ENCODE measurements around the gene AADACL4. TPM values are rescaled to one million over a fixed set of nuclear protein-coding genes. Genes with fewer than 3 reads are reported as not detected.

Gene AADACL4
- total and polyA plus RNA-seq, 10 of the 15 experiments (the other 5 are each of a cell fraction or from before 2014, with no cell fraction given) = not detected

- TF ChIP-seq PRDM15 (CRISPR knock-in tag; IDR thresholded peaks at IDR 0.05) = no peak
- TF ChIP-seq PBX3 (IDR thresholded peaks at IDR 0.05; ENCODE audit: insufficient replicate concordance, low read depth, low read length) = no peak
- TF ChIP-seq NFXL1 (IDR thresholded peaks at IDR 0.05; ENCODE audit: borderline replicate concordance) = no peak
- no peak for TF ChIP-seq SUPT20H (IDR thresholded peaks at IDR 0.05; ENCODE audit: borderline replicate concordance, control insufficient read depth, low read depth, low read length)
Observed at GRCh38 chr1:12703821-12704451, 60.1 kb downstream of the AADACL4 start (continued).

GRCh38 chr1:12706061-12706460, 62.2 kb downstream of the AADACL4 start:
- DNase-seq (ENCODE audit: low read depth, low spot score) (no peak), ATAC-seq (no peak), FAIRE-seq (no peak)
- POLR2A ChIA-PET = no interaction called here
- CTCF ChIA-PET = no interaction called here
- Histone ChIP-seq H3K27ac (ENCODE audit: control insufficient read depth, insufficient read depth) (no peak overlapping the region), H3K27me3 (replicated peaks in 1 of 2; ENCODE audit: control insufficient read depth in 2 of 2, insufficient read depth in 2 of 2, low read length in 1 of 2) (no peaks in the 10 kb centered on the region), H3K9ac (ENCODE audit: control insufficient read depth, insufficient read depth, low read length) (no peak overlapping the region), H3K36me3 (ENCODE audit: control insufficient read depth in 2 of 2, insufficient read depth in 2 of 2, low read length in 1 of 2) (no peaks in the 10 kb centered on the region), H3K4me3 (no peak overlapping the region), H3K79me2 (ENCODE audit: control insufficient read depth, insufficient read depth, low read length) (no peaks in the 10 kb centered on the region), H2AFZ (ENCODE audit: control insufficient read depth, low read depth, low read length) (no peak overlapping the region), H3K4me1 (ENCODE audit: control insufficient read depth, insufficient read depth, low read length) (no peaks in the 10 kb centered on the region), H3K4me2 (ENCODE audit: control insufficient read depth, insufficient read depth) (no peak overlapping the region), H4K20me1 (ENCODE audit: control insufficient read depth, insufficient read depth) (no peaks in the 10 kb centered on the region), H3K9me3 (replicated peaks; ENCODE audit: control insufficient read depth, insufficient read depth, low read length) (no peaks in the 10 kb centered on the region; the same call in 2 of the 3 replicates)
- intact Hi-C loops (cut with micrococcal nuclease; ENCODE audit: unreplicated experiment) = no loop called here
- WGBS (ENCODE audit: insufficient coverage, insufficient replicate concordance, low lambda C conversion rate, missing lambda C conversion rate) = 0% methylated on average over 3 of the region's 3 CpGs
- in situ Hi-C loops (cut with MboI) = no loop called here
- no TSS peak for BruUV-seq (replicated peaks)
- TF ChIP-seq BMI1 (IDR thresholded peaks at IDR 0.05; ENCODE audit: borderline replicate concordance) = no peak
- TF ChIP-seq ZNF207 (IDR thresholded peaks at IDR 0.05; ENCODE audit: borderline replicate concordance) = no peak
- no peak for TF ChIP-seq RELB (IDR thresholded peaks at IDR 0.05; ENCODE audit: low read depth)
- TF ChIP-seq MLLT1 (IDR thresholded peaks at IDR 0.05) = no peak
- no peak for TF ChIP-seq RAD51 (IDR thresholded peaks at IDR 0.05)
- no peak for TF ChIP-seq ZBTB4 (CRISPR knock-in tag; IDR thresholded peaks at IDR 0.05)
- SMC1A ChIA-PET (ENCODE audit: uncharacterized antibody, unreplicated experiment) = no interaction called here
- RAD21 ChIA-PET (ENCODE audit: unreplicated experiment) = no interaction called here

All from GM12878 (cell line).